Endothelial cell of umbilical vein (primary cell): ENCODE results near the gene ISM2. TPM values are rescaled to one million over a fixed set of nuclear protein-coding genes. Genes with fewer than 3 reads are reported as not detected.

Experiments used
- BruUV-seq: library from RNA; stranded (reverse); fragments of 400-500 nt; replicated peaks from 2 replicates; lab custom pipeline; 2021; lab: Mats Ljungman, UMichigan
- CTCF ChIA-PET: fragments of 300-600, 350-600 bp; sonication (Branson Sonifier 250); formaldehyde crosslinking; loops from one replicate; lab custom pipeline; 2021; ENCODE audit warnings: antibody characterized with exemption, inconsistent platforms; lab: Charles Lee
- POLR2A ChIA-PET: fragments of 300-600, 350-600 bp; sonication (Branson Sonifier 250); formaldehyde crosslinking; loops from one replicate; lab custom pipeline; 2021; ENCODE audit warnings: antibody characterized with exemption, inconsistent platforms; lab: Charles Lee
- DNase-seq: peaks from one replicate; pipeline ENCODE4 v3.0.0-alpha.2; 2011; ENCODE audit warnings: low read depth, low spot score
- FAIRE-seq: peaks from 2 replicates; lab custom pipeline; 2011; peaks lifted over from hg19 to GRCh38; lab: Jason Lieb, UNC
- H2AFZ ChIP-seq: 2 replicates; pipeline ENCODE4 v1.6.0; 2012; ENCODE audit warnings: low read depth, low read length, control low read depth, inconsistent platforms
- H3K27ac ChIP-seq: 2 replicates; pipeline ENCODE4 v1.5.1; 2011; ENCODE audit warnings: low read depth, mild to moderate bottlenecking, control low read depth, low read length, moderate library complexity; ENCODE audit not compliant: insufficient read depth
- H3K27me3 ChIP-seq, 2 experiments: 2 replicates each; pipeline versions ENCODE4 v1.6.0 to v1.6.1; 2011; ENCODE audit warnings: low read length in 2 of 2, mixed read lengths in 1 of 2; ENCODE audit not compliant: control insufficient read depth in 2 of 2, insufficient read depth in 2 of 2
- H3K36me3 ChIP-seq, 2 experiments: 2 replicates in 1 of 2; 3 replicates in 1 of 2; pipeline ENCODE4 v1.5.1; 2011; ENCODE audit warnings: low read length in 2 of 2, mild to moderate bottlenecking in 1 of 2, moderate library complexity in 1 of 2; ENCODE audit not compliant: control insufficient read depth in 2 of 2, insufficient read depth in 2 of 2; ENCODE audit errors: extremely low read depth in 1 of 2
- H3K4me1 ChIP-seq: 3 replicates; pipeline ENCODE4 v1.5.1; 2011; ENCODE audit warnings: mild to moderate bottlenecking, low read length; ENCODE audit not compliant: control insufficient read depth, insufficient read depth; ENCODE audit errors: extremely low read depth
- H3K4me2 ChIP-seq: 2 replicates; pipeline ENCODE4 v1.6.1; 2011; ENCODE audit warnings: low read length, control low read depth, mixed read lengths; ENCODE audit not compliant: insufficient read depth
- H3K4me3 ChIP-seq, 3 experiments: fragments of 200-600 bp in 1 of 3; sonication (generic), shearing (Covaris generic) in 1 of 3; replicated peaks in 1 of 3; 2 replicates each; pipeline ENCODE4 v1.5.1; 2011 to 2016; ENCODE audit warnings: control low read depth in 3 of 3, low read length in 3 of 3, mild to moderate bottlenecking in 2 of 3, inconsistent platforms in 1 of 3, low read depth in 1 of 3, moderate library complexity in 1 of 3; ENCODE audit not compliant: insufficient read depth in 1 of 3
- H3K79me2 ChIP-seq: 2 replicates; pipeline ENCODE4 v1.6.0; 2012; ENCODE audit warnings: low read length, inconsistent platforms; ENCODE audit not compliant: control insufficient read depth, insufficient read depth
- H3K9ac ChIP-seq: replicated peaks from 2 replicates; pipeline ENCODE3; 2011; ENCODE audit warnings: low read length, control low read depth; ENCODE audit not compliant: insufficient read depth; ENCODE audit errors: extremely low read depth
- H3K9me1 ChIP-seq: replicated peaks from 3 replicates; pipeline ENCODE4 v1.6.0; 2011; ENCODE audit warnings: mild to moderate bottlenecking, low read length; ENCODE audit not compliant: control insufficient read depth, insufficient read depth; ENCODE audit errors: extremely low read depth
- H3K9me3 ChIP-seq: replicated peaks from 2 replicates; pipeline ENCODE4 v1.5.1; 2012; ENCODE audit warnings: low read length, inconsistent platforms; ENCODE audit not compliant: control insufficient read depth, insufficient read depth
- H4K20me1 ChIP-seq: replicated peaks from 2 replicates; pipeline ENCODE3; 2011; ENCODE audit warnings: mild to moderate bottlenecking, low read length; ENCODE audit not compliant: control insufficient read depth, insufficient read depth; ENCODE audit errors: extremely low read depth
- CTCF ChIP-seq, 2 donors: IDR thresholded peaks; 1 replicate in 1 of 2; 2 replicates in 1 of 2; pipeline ENCODE4 v1.5.1; 2011; ENCODE audit warnings: low read length in 2 of 2, mild to moderate bottlenecking in 2 of 2, moderate library complexity in 2 of 2, control low read depth in 1 of 2, inconsistent platforms in 1 of 2, low read depth in 1 of 2; ENCODE audit not compliant: insufficient read depth in 1 of 2; ENCODE audit errors: extremely low read depth in 1 of 2
- EZH2 ChIP-seq: IDR thresholded peaks from 2 replicates; pipeline ENCODE4 v1.6.1; 2012; ENCODE audit warnings: borderline replicate concordance, low read depth, mild to moderate bottlenecking, moderate library complexity, low read length, inconsistent platforms; ENCODE audit not compliant: severe bottlenecking
- FOS ChIP-seq: IDR thresholded peaks from 2 replicates; pipeline ENCODE4 v1.6.1; 2011; ENCODE audit warnings: mild to moderate bottlenecking, low read length, moderate library complexity, borderline replicate concordance; ENCODE audit not compliant: insufficient read depth
- GATA2 ChIP-seq: IDR thresholded peaks from 2 replicates; pipeline ENCODE4 v1.7.0; 2011; ENCODE audit warnings: low read depth, mild to moderate bottlenecking, moderate library complexity, mixed read lengths, low read length; ENCODE audit not compliant: insufficient read length, insufficient read depth
- JUN ChIP-seq: IDR thresholded peaks from 2 replicates; pipeline ENCODE4 v1.6.1; 2011; ENCODE audit warnings: borderline replicate concordance, low read depth; ENCODE audit not compliant: insufficient read length, insufficient read depth
- MAX ChIP-seq: IDR thresholded peaks from 2 replicates; pipeline ENCODE4 v1.6.1; 2011; ENCODE audit not compliant: insufficient read depth, insufficient read length
- dilution Hi-C: fragments of 300-500 bp; cut with MboI; formaldehyde crosslinking; loops from one replicate; pipeline ENCODE4 v1.15.0; 2019; ENCODE audit warnings: low sequenced_read_pairs; ENCODE audit not compliant: extremely low pct_ligation_motif_present
- intact Hi-C: fragments of 100-400 bp; cut with micrococcal nuclease; formaldehyde crosslinking; loops from one replicate; pipeline ENCODE4 v1.10.0; 2022
- polyA plus RNA-seq, 4 experiments: library from polyadenylated mRNA; depleted of rRNA in 3 of 4; stranded (reverse) in 3 of 4; unstranded in 1 of 4; fragments of >200 nt; gene quantifications; 2 replicates each; pipeline versions ENCODE4 v1.2.1 to v1.2.3, GENCODE V29; 2011 to 2012; ENCODE audit warnings: missing spikeins in 1 of 4
- total RNA-seq: library from RNA; stranded (reverse); gene quantifications from 2 replicates; pipeline ENCODE4 v1.2.3, GENCODE V29; 2021

The ISM2 gene
- total and polyA plus RNA-seq, 2 donors (not counting 3 experiments of a cell fraction or from before 2014, with no cell fraction given), result not detected

GRCh38 chr14:77508249-77508648 is 9.6 kb upstream of the ISM2 start:
- H3K79me2 ChIP-seq, result no peaks in the 10 kb centered on the region
- no peaks in the 10 kb centered on the region for H3K4me1 ChIP-seq
- H3K9me1 ChIP-seq, result no peaks in the 10 kb centered on the region
- H2AFZ ChIP-seq, result no peak overlapping the region
- TF ChIP-seq CTCF (IDR thresholded peaks at IDR 0.05; ENCODE audit: extremely low read depth in 1 of 2, insufficient read depth in 1 of 2, low read depth in 1 of 2, low read length in 2 of 2) (no peak), FOS (no peak), JUN (no peak), EZH2 (no peak), GATA2 (no peak), MAX (no peak)
- no peak overlapping the region for H3K9ac ChIP-seq
- H3K4me2 ChIP-seq, result no peak overlapping the region
- H3K27me3 ChIP-seq, result no peaks in the 10 kb centered on the region
- intact Hi-C loops (no loop called here), dilution Hi-C loops (no loop called here)
- ChIA-PET CTCF (interaction anchor here (1.2 to 1.8 kb wide), 2 partner anchors 11 to 1058 kb away, joined by 3 to 5 read pairs; no protein-coding TSS in a partner anchor), POLR2A (no interaction called here)
- no peak overlapping the region for H3K27ac ChIP-seq
- FAIRE-seq (no peak), DNase-seq (no peak)
- no TSS peak for BruUV-seq
- no peaks in the 10 kb centered on the region for H4K20me1 ChIP-seq
- H3K4me3 ChIP-seq, result no peak overlapping the region
- H3K9me3 ChIP-seq, result no peaks in the 10 kb centered on the region
- H3K36me3 ChIP-seq, result peaks cover 12 to 22% of the 10 kb centered on the region in 2 experiments
